Putamen (tissue), 1 donor: ENCODE data around the gene ARMC9.
"Not testable (repeated sequence)": the region's sequence is repeated elsewhere in the genome, so short reads cannot be mapped to it uniquely, and the experiment has no call there.

ENCODE experiments used
- DNase-seq: peaks from one replicate; pipeline ENCODE4 v3.0.0-alpha.2; 2016; ENCODE audit warnings: low spot score

Gene ARMC9

GRCh38 chr2:231342061-231342711 is 143.8 kb downstream of the ARMC9 start:
- DNase-seq: no peak

- no peak for DNase-seq
These were observed 144.7 kb downstream of the ARMC9 start for GRCh38 chr2:231343006-231343710.

GRCh38 chr2:231343988-231344387 is 145.6 kb downstream of the ARMC9 start:
- DNase-seq: no peak

GRCh38 chr2:231344851-231345250 is 146.4 kb downstream of the ARMC9 start:
- DNase-seq: no peak

GRCh38 chr2:231347081-231347480 is 148.7 kb downstream of the ARMC9 start:
- no peak for DNase-seq

GRCh38 chr2:231347638-231348037 is 149.2 kb downstream of the ARMC9 start:
- DNase-seq: no peak

- no peak for DNase-seq
These were observed 149.7 kb downstream of the ARMC9 start for GRCh38 chr2:231348173-231348572.

GRCh38 chr2:231348704-231349373 is 150.4 kb downstream of the ARMC9 start:
- peak; percentile 88 for DNase-seq

GRCh38 chr2:231349374-231349735 is 150.9 kb downstream of the ARMC9 start:
- DNase-seq: not testable (repeated sequence)

- DNase-seq: no peak
These were observed 153.2 kb downstream of the ARMC9 start for GRCh38 chr2:231351648-231352047.

GRCh38 chr2:231353469-231353868 is 155.0 kb downstream of the ARMC9 start:
- no peak for DNase-seq

- no peak for DNase-seq
These were observed 157.4 kb downstream of the ARMC9 start for GRCh38 chr2:231355508-231356465.

GRCh38 chr2:231356466-231356844 is 158.0 kb downstream of the ARMC9 start:
- no peak for DNase-seq

GRCh38 chr2:231357048-231357447 is 158.6 kb downstream of the ARMC9 start:
- no peak for DNase-seq

GRCh38 chr2:231357931-231358330 is 159.5 kb downstream of the ARMC9 start:
- no peak for DNase-seq

- DNase-seq: no peak
These were observed 161.0 kb downstream of the ARMC9 start for GRCh38 chr2:231359441-231359840.

- no peak for DNase-seq
These were observed 161.5 kb downstream of the ARMC9 start for GRCh38 chr2:231359948-231360347.

GRCh38 chr2:231360401-231360800 is 162.0 kb downstream of the ARMC9 start:
- DNase-seq: no peak

GRCh38 chr2:231360881-231361371 is 162.5 kb downstream of the ARMC9 start:
- DNase-seq: no peak

GRCh38 chr2:231361701-231362554 is 163.5 kb downstream of the ARMC9 start:
- DNase-seq: no peak
